ENCODE measurements around the gene SERPINA12. TPM values are rescaled to one million over a fixed set of nuclear protein-coding genes. Genes with fewer than 3 reads are reported as not detected.

SERPINA12 gene
- total RNA-seq, 3 donors from 2014 or later = not detected

- DNase-seq (no peak), ATAC-seq (no peak)
- Histone ChIP-seq H3K36me3 (ENCODE audit: low read depth) (no peaks in the 10 kb centered on the region), H3K4me1 (ENCODE audit: low read depth) (no peaks in the 10 kb centered on the region), H3K4me3 (no peak overlapping the region), H3K9me3 (peaks cover 9% of the 10 kb centered on the region)
- intact Hi-C loops (cut with DNase I, micrococcal nuclease) = no loop called here
- TF ChIP-seq CTCF (IDR thresholded peaks at IDR 0.05) = no peak
Observed at GRCh38 chr14:94481468-94482131, 27.7 kb downstream of the SERPINA12 start.

- Histone ChIP-seq H3K36me3 (ENCODE audit: low read depth) (no peaks in the 10 kb centered on the region), H3K4me3 (no peak overlapping the region), H3K9me3 (peaks cover 9% of the 10 kb centered on the region), H3K4me1 (ENCODE audit: low read depth) (no peaks in the 10 kb centered on the region)
- DNase-seq (no peak), ATAC-seq (no peak)
- TF ChIP-seq CTCF (IDR thresholded peaks at IDR 0.05) = no peak
- intact Hi-C loops (cut with DNase I, micrococcal nuclease) = no loop called here
Observed at GRCh38 chr14:94480809-94481208, 28.5 kb downstream of the SERPINA12 start.

GRCh38 chr14:94478420-94478819 is 30.8 kb downstream of the SERPINA12 start:
- no peak overlapping the region for H3K4me3 ChIP-seq
- DNase-seq (no peak), ATAC-seq (no peak)
- no peaks in the 10 kb centered on the region for H3K4me1 ChIP-seq (ENCODE audit: low read depth)
- H3K36me3 ChIP-seq (ENCODE audit: low read depth) = no peaks in the 10 kb centered on the region
- H3K9me3 ChIP-seq = peaks cover 9% of the 10 kb centered on the region
- TF ChIP-seq CTCF (IDR thresholded peaks at IDR 0.05) = no peak
- intact Hi-C loops (cut with DNase I, micrococcal nuclease) = no loop called here

GRCh38 chr14:94476023-94476422 is 33.2 kb downstream of the SERPINA12 start, which contains the start of gene SERPINA9:
TSS of gene SERPINA9 (minus strand) at chr14:94476197. CDS start at chr14:94469840, 6,357 bp downstream.
- Histone ChIP-seq H3K4me3 (no peak within 1 kb of the TSS), H3K36me3 (ENCODE audit: low read depth) (no peaks in the 10 kb centered on the region), H3K9me3 (peaks cover 9% of the 10 kb centered on the region), H3K4me1 (ENCODE audit: low read depth) (no peaks in the 10 kb centered on the region)
- intact Hi-C loops (cut with DNase I, micrococcal nuclease) = no loop called here
- ATAC-seq = no peak
- TF ChIP-seq CTCF (IDR thresholded peaks at IDR 0.05) = no peak
- DNase-seq = no peak

GRCh38 chr14:94474581-94475031 is 34.7 kb downstream of the SERPINA12 start:
- intact Hi-C loops (cut with DNase I, micrococcal nuclease) = no loop called here
- TF ChIP-seq CTCF (IDR thresholded peaks at IDR 0.05) = no peak
- no peaks in the 10 kb centered on the region for H3K4me1 ChIP-seq (ENCODE audit: low read depth)
- H3K9me3 ChIP-seq = peaks cover 9% of the 10 kb centered on the region
- no peak overlapping the region for H3K4me3 ChIP-seq
- H3K36me3 ChIP-seq (ENCODE audit: low read depth) = no peaks in the 10 kb centered on the region
- ATAC-seq = no peak
- no peak for DNase-seq

Data from mucosa of descending colon (tissue), 3 donors.